ENCODE measurements around the gene ERO1B.
"Not testable (repeated sequence)": the region's sequence is repeated elsewhere in the genome, so short reads cannot be mapped to it uniquely, and the experiment has no call there.

Gene ERO1B, protein sequence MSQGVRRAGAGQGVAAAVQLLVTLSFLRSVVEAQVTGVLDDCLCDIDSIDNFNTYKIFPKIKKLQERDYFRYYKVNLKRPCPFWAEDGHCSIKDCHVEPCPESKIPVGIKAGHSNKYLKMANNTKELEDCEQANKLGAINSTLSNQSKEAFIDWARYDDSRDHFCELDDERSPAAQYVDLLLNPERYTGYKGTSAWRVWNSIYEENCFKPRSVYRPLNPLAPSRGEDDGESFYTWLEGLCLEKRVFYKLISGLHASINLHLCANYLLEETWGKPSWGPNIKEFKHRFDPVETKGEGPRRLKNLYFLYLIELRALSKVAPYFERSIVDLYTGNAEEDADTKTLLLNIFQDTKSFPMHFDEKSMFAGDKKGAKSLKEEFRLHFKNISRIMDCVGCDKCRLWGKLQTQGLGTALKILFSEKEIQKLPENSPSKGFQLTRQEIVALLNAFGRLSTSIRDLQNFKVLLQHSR

DNA sequence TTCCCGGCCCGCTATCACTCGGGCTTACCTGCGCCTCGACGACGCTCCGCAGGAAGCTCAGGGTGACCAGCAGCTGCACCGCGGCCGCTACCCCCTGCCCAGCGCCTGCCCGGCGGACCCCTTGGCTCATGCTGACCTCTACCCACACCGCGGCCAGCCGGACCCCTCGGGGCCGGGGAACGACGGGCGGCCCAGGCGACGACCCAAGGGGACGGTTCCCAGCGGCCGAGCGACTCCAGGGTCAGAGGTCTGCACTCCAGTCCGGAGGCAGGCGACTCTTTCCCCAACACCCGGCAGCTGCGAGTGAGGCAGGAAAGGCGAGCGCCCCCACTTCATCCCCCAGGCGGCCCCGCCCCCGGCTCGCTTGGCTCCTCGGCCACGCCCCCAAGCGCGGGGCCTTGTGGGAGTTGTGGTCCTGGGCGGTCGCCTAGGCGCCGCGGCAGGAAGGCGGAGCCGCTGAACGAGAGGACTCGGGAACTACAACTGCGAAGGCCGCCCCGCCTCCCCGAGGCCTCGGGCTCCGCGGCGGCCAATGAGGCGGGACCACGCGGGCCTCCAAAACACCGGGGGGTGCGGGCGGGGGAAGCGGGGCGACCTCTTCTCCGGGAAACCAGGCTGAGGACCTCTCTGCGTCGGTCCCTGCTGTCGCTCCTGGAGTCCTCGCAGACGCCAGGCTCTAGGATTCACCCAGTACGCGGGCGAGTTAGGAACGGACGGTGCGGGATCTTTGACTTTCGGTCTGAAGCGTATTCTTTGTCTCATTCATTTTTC is at the start of gene ERO1B:
Gene ERO1B (minus strand): TSS at position 305 of the 771 bp plus-strand sequence. CDS start 175 bp downstream, at position 130.
- peak; percentile 80 for DNase-seq

DNA sequence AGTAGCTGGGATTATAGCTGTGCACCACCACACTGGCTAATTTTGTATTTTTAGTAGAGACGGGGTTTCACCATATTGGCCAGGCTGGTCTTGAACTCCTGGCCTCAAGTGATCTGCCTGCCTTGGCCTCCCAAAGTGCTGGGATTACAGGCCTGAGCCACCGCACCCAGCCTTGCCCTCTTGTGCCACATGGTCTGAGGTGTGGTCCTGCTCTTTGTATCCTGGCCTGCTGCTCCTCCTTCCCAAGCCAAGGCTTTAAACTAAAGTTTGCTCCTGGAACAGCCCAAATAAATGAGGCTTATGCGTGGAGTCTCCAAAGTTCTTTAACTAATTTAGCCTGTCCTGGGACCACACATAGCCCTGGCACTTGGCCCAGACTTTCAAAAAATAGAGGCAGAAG is 49.7 kb upstream of the ERO1B start:
- DNase-seq, result not testable (repeated sequence)

DNA sequence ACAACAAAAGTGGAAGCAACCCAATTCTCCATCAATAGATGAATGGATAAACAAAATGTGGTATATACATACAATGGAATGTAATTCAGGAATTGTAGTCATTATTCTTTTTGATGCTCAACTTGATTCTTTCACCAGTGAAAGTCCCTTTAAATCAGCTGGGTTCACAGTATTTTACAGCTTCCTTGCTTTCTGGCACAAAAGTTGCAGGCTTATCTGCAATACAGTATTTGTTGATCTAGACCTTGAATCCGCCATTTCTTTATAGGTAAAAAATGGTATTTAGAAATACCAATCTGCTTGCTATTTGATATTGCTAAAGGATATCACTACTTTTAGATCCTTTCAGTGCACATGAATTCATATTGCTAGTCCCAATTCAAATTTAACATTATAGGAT is 44.7 kb upstream of the ERO1B start:
- DNase-seq, result no peak

DNA sequence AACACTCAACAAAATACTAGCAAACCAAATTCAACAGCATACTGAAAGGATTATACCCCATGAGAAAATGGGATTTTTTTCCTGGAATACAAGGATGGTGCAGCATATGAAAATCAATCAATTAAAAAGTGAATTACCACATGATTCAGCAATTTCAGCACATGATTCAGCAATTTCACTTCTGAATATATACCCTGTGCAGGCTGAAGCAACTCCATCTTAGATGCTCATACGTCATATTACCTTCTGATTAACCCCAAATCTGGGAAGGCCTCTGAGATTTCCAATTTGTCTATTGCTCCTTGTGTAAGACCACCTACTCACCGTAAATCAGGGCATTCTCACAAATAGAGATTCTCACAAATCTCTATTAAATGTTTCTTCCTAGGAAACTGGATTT is 43.8 kb upstream of the ERO1B start:
- DNase-seq, result no peak

DNA sequence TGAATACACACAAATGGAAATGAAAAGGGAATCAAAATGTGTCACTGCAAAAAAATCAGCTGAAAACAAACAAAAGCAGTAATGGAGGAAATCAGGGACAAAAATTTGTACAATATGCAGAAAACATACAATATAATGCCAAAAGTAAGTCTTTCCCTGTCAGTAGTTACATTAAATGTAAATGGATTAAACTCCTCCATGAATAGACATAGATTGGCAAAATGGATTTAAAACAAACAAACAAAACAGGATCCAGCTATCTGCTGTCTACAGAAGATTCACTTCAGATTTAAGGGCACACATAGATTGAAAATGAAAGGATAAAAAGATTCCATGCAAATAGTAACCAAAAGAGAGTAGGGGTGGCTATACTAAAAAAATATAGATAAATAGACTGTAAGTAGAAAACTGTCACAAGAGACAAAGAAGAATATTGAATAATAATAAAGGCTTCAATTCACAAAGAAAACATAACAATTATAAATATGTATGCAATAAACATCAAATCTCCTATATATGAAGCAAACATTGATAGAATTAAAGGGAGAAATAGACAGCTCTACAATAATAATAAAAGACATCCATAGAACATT is 42.2 kb upstream of the ERO1B start:
- no peak for DNase-seq

DNA sequence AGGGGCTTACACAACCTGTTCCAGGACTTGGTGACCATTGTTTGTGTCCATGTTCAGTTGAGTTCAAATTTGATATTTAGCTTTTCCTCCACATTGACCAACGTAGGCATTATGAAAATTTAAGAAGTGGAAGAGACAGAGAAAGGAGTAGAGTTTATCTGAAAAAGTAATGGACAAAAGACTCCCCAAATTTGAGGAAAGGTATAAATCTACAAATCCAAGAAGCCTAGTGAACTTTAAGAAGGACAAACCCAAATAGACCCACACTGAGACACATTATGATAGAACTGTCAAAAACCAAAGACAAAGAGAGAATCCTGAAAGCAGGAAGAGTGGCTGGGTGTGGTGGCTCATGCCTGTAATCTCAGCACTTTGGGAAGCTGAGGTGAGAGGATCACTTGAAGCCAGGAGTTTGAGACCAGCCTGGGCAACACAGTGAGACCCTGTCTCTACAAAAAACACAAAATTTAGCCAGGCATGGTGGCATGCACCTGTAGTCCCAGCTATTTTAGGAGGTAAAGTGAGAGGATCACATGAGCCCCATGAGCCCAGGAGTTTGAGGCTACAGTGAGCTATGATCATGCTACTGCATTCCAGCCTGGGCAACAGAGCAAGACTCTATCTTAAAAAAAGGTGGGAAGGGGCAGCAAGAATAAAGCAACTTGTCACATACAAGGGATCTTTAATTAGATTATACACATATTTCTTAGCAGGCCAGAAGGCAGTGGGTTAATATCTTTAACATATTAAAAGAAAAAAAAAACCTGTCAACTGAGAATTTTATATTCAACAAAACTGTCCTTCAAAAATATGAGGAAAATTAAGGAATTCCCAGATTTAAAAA is 41.0 kb upstream of the ERO1B start:
- no peak for DNase-seq

DNA sequence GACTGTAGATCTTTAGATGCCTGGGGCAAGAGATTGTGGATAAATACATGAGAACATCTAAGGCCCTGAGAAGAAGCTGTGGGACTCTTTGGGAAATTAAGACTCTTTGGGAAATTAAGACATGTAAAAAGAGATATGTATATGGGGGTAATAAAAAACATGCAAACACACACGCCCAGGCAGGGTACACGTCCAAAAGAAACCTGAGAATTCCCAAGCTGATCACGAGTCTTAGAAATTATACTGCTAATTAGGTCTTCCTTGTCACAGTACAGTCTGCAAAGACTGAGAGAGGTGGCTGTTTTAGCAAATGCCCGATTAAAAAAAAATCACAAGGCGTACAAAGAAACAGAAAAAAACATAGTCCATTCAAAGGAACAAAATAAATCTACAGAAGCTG is 39.3 kb upstream of the ERO1B start:
- DNase-seq, result no peak

DNA sequence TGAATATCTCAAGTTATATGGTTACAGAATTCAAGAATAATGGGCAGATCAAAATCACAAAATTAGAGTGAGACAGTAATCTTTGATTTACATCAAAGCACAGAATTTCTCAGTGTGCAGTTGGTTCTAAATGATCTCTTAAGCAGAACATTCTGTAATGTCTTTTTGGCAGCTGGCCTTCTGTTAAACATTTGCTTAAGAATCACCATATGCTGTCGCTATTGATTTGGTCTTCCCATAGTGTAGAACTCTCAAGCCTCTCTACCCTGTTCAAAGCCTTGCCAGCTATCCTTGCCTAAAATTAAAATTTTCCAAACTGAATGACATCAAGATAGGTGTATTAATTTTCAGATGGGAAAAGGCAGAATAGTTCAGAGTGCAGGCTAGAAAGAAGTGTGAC is 38.9 kb upstream of the ERO1B start:
- no peak for DNase-seq

DNA sequence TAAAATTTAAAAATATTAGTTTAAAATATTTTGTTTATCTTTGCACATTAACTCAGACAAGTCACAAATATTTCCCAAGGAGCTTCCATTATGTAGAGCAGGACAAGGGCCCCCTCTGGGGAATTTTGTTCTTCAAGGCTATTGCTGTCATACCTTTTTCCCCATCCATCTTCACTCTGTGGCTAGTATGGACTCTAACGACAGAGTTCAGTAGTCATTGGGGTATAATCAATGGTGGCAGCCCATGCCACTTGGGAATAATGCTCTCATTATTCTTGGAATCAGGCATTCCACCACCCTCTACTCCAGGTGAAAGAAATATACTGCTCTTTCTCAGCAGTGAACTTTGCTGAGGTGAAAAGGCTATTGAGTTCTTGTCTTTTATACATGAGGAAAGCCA is 38.5 kb upstream of the ERO1B start:
- no peak for DNase-seq

DNA sequence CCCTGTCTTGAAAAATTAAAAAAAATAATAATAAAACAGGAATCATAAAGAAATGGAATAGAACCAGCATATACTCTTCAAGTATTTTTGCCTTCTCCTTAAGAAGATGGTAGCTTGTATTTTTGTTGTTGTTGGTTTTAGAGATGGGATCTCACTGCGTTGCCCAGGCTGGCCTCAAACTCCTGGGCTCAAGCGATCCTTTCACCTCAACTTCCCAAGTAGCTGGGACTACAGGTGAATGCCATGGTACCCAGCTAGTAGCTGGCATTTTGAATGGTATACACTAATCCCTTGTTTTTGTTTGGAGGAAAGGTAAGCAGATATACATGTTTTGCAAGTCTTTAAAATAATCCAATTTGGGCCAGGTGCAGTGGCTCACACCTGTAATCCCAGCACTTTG is 34.7 kb upstream of the ERO1B start:
- no peak for DNase-seq

DNA sequence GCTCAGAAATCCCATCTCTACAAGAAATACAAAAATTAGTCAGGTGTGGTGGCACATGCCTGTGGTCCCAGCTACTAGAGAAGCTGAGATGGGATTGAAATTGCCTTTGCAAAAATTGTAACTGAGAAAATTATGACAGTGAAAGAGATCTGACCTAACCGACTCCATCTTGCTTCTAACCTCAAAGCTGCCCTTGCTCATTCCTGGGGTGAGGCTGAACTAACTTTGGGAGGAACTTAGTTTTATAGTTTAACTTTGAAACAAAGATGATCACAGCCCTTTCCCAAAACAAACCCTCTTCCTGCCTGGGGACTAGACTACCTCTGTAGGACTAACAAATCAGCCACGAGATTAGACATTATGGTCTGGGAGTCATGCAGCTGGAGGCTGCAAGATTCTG is 33.8 kb upstream of the ERO1B start:
- DNase-seq, result no peak

DNA sequence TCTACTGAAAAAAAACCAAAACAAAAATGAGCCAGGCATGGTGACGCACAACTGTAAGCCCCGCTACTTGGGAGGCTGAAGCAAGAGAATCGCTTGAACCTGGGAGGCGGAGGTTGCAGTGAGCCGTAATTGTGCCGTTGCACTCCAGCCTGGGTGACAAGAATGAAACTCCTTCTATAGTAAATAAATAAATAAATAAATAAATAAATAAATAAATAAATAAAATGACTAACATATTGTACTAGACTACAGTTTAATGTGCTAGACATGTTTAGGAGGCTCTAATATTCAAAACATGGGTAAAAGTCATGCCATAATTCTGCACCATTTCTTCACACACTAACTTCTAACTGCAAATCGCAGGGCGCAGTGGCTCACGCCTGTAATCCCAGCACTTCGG is 33.3 kb upstream of the ERO1B start:
- no peak for DNase-seq

DNA sequence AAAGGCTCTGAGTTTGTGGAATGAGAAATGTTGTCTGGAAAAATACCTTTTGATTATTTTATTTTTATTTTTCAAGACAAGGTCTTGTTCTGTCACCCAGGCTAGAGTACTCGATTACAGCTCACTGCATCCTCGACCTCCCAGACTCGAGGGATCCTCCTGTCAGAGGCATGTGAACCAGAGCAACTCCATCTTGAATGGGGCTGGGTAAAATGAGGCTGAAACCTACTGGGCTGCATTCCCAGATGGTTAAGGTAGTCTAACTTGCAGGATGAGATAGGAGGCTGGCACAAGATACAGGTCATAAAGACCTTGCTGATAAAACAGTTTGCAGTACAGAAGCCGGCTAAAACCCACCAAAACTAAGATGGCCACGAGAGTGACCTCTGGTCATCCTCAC is 32.3 kb upstream of the ERO1B start:
- DNase-seq, result not testable (repeated sequence)

DNA sequence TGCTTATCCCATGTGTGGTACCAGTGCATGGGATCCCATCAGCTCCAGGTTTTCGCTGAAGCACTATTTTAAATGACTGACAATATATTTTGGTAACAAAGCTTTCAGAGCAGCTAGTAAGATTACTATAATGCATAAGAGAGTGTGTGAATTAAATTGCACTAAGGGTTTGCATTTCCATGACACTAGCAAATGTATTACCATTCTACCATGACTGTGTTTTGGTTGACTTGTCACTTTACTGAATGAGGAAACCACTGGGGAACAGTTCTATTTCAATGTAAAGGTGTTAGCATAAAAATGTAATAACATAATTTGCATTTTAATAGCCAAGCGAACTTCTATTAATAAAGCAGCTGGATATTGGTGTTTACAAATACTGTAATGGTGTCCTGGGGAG is 31.7 kb upstream of the ERO1B start:
- no peak for DNase-seq

DNA sequence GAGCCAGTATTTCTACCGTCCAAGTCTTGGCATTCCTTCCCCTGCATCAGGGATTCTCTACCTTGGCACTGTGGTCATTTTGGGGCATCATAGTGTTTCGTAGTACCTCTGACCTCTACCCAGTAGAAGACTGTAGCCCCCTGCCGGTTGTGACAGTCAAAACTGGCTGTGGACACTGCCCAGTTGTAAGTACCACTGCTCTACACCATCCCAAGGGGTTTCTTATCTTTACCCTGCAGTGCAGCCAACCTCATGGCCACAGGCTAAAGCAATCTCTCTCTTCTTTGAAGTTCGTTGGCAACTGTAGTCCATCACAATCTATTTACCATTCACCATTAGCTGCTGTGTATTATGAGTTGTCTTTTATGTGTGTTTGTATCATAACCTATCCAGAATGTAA is 29.3 kb upstream of the ERO1B start:
- DNase-seq, result no peak

DNA sequence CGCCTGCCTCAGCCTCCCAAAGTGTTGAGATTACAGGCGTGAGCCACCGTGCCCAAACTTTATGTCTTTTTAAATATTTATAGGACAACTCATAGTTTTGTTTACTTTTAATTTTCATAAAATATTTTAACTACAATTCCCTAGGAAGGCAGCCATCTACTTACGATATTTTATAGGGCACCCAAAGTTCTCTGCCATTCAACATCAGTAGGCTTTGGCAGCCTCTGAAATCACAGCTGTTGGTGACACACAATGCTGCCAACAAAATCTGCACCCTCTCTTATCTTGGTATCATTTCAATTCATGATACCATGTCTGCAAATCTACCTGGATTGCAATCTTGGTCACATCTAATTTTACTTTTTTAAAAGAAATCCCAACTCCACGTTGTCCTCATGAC is 27.1 kb upstream of the ERO1B start:
- DNase-seq, result no peak

DNA sequence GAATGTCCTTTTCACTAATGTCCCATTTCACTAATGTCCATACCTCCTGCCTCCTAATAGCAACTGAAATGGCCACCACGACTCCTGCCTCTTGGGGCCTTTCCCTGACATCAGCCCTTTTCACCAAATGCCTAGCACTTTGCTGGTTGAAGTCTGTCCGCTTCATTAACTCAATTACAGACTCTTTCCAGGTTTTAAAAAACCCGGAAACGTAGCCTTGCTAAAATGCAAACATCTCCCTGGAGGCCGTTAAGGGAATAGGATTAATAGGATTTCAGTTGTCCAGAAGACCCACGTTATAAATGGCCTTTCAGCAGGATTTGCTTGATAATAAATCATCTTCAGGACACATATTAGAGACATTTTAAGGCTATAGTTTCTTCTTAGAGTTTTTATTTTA is 25.7 kb upstream of the ERO1B start:
- no peak for DNase-seq

DNA sequence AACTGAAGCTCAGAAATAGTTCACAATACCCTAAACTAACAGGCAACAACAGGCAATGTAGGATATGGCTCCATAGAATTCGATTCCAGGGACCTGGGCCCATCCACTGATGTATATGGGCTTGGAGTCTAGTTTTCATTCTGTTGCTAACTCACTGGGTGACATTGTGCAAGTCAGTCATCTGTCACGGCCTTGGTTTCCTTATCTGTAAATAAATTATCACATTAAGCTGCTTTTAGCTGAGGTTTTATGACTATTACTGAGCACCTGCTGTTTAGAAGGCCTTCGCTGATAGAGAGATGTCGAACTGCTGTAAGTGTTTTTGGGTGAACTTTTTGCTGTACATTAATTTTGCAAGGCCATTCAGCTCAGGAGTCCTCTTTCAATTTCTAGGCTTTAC is 22.9 kb upstream of the ERO1B start:
- DNase-seq, result no peak

DNA sequence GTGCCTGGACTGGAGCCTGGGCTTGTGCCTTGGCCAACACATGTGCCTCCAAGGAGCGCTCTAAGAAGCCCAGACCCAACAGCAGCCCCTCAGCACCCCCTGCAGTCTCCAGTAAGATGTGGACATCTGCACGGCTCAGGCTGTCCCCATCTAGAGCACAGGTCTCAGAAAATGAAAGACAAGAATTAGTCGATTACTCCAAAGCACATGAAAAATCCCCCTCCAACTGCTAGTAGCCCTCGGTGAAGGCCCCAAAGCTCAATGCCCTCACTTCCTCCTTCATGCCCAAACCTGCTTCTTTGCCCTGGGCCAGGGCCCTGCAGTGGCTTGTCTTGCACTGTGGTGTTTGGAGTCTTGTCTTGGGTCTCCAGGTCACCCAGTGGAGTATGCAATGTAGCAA is 21.9 kb upstream of the ERO1B start:
- DNase-seq, result no peak

DNA sequence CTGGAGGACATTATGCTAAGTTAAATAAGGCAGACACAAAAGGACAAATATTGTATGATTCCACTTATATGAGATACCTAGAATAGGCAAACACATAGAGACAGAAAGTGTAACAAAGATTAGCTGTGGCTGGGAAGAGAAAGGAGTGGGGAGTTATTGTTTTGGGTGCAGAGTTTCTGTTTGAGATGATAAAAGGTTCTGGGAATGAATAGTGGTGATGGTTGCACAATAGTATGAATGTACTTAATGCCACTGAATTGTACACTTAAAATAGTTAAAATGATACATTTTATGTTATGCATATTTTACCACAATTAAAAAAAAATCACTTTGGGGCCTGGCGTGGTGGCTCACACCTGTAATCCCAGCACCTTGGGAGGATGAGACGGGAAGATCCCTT is 21.2 kb upstream of the ERO1B start:
- DNase-seq, result no peak

DNA sequence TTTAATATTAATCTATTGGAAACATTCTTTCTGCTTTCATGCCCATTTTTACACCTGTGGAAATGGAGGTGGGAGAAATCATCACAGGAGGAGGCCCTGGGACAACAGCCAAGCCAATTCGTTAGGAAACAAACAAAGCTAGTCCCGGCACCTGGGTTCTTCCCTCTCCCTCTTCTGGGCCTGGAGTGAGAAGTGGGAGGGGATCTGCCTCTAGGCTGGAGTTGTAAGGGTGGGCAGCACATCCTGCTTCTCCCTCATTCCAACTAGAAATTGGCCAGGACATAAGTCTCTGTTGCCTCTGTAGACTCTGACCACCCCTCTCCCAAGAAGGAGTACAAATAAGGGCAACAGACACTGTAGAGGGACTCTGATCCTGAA is 20.2 kb upstream of the ERO1B start:
- no peak for DNase-seq

DNA sequence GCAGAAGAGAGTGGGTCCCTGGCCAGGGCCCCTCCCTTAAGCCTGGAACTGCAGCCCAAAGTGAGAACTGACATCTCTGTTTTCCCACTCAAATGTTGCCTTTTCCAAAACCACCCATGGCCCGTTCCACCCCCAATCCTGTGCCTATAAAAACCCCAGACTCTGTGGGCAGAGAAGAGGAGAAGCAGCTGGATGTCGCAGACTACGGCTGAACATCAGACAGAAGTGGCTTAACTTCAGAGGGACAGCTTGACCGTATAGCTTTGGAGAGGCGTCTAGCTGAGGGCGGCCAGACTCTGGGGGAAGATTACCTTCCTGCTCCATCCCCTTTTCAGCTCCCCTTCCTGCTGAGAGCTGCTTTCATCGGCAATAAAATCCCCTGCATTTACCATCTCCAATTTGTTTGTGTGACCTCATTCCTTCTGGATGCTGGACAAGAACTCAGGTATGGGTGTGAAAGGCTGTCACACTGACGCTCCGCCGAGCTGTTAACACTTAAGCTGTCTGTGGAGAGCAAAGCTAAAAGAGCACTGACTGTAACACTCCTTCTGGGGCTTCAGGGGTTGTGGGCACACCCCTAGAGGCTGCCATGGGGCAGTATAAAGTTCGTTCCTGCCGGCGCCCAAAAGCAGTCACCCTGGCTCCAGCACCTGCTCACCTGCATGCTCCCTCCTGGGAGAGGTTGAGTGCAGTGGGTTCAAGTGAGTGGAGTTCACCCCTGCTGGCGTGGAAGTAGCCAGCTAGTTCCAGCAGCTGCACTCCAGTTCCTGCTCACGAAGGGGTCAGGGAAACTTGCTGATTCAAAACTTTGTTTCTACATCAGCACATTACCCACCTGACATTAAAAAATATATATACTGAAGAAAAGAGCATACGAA is 19.6 kb upstream of the ERO1B start:
- DNase-seq, result no peak

Data from NCI-H748 treated with DMSO at 0.1 percent for 48 hours (cell line).